ENCODE measurements around the gene SIX3.

Gene SIX3

DNA sequence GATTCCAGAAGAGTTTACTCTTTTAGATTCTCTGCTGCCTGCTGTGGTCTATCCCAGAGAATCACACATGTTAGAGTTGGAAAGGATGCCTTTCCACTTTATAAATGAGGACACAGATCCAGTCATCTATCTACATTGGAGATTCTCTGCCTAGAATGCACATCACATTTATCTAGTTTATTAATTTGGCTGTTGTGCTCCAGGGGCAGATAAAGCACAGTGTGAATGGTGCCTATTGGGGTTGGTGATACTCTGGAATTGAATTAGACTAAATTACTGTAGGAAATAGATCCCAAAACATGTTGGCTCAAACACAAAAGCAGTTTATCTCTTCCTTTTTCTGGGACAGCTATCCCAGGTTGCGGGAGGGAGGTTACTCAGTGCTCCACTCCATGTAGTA lies 52.9 kb downstream of the SIX3 start:
- DNase-seq (ENCODE audit: low read depth in 2 of 2) = no peak
